ENCODE data around the gene USP24.
"Not testable (repeated sequence)": the region's sequence is repeated elsewhere in the genome, so short reads cannot be mapped to it uniquely, and the experiment has no call there.

Gene USP24

DNA sequence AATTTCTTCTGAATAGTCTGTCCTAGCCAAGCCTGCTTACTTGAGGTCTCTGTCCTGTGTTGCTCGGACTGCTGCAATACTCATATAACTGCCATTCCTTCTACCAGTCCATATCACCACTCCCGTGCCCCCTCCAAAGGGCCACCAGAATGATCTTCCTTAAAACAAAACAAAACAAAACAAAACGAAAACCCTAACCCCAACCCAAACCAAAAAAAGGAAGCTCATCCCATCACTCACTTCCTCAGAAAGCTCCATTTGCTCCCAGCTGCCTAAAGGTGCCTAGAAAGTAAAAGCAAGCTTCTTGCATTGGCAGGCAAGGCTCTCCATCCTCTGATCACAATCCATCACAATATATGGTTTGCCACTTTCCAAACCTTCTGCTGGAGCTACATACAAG, 20.3 kb downstream of the USP24 start:
- no peak for DNase-seq

DNA sequence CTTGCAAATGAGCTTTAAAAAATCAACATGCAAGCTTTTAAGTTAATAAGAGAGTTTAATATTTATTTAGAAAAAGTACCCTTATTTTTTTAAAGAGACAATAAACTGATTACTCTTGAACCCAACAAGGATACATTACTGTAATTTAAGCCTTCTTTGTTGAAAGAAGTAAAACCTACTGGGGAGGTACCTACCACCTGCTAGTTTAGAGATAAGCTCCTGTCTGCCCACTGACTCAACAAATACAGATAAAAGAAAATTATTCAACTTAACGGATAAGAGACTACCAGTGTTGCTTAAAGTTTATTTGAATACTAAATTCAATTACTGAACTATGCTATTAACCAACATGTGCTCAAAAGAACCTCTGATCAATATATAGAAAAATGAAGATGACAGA, 23.1 kb downstream of the USP24 start:
- no peak for DNase-seq

DNA sequence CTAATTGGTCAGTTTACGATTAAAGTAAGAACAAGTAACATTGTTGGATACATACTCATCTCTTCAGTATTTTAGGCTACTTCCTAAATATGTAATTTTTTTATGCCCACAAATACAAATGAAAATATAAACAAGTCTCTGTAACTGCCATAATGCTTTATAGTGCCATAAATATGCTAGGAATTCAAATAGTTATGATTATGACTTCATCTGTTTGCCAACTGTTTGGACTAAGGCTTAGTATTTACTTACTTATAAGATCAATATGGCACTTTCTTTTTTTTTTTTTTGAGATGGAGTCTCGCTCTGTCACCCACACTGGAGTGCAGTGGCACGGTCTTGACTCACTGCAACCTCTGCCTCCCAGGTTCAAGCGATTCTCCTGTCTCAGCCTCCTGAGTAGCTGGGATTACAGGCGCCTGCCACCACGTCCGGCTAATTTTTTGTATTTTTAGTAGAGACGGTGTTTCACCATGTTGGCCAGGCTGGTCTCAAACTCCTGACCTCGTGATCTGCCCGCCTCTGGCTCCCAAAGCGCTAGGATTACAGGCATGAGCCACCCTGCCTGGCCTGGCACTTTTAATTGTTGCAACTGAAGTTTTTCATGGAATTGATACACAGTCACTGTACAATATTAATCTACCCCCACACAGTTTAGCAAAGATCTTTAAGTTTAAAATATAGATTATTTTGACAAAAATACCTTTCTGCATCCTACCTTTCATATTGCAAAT, 23.8 kb downstream of the USP24 start:
- DNase-seq = not testable (repeated sequence)

DNA sequence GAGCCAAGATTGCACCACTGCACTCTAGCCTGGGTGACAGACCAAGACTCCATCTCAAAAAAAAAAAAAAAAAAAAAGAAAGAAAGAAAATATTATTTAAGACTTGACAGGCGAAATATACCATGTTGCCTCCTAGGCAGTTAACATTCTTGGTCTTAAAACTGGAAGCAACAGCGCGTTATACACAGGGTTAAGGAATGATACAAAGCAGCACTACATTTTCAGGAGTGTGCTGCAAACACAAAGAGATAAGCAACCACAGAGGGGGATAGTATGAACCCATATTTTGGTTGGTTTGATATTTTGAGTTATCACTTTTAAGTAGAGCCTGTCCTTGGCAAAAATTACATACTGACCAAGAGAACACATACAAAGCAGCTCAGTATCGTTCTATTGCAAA, 25.1 kb downstream of the USP24 start:
- DNase-seq = no peak

DNA sequence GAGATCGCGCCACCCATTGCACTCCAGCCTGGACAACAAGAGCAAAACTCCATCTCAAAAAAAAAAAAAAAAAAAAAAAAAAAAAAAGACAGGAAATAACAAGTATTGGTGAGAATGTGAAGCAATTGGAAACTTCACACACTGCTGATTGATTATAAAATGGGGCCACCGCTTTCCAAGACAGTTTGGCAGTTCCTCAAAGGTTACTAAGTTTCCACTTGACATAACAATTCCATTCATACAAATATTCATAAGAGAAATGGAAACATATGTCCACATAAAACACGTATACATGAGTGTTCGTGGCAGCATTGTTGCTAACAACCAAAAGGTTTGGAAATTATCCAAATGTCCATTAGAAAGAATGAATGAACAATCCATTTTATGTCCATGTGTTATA, 26.3 kb downstream of the USP24 start:
- DNase-seq = no peak

DNA sequence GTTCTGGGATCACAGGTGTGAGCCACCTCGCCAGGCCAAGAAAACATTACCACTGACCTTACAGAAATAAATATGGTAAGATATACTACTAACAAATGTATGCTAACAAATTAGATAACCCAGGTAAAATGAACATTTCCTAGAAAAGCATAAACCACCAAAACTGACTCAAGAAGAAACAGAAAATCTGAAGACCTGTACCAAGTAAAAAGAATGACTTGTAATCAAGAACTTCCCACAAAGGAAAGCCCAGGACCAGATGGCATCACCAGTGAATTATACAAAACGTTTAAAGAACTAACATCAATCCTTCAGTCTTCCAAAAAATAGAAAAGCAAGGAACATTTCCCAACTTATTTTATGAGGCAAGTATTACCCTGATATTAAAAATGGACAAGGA, 29.3 kb downstream of the USP24 start:
- no peak for DNase-seq

DNA sequence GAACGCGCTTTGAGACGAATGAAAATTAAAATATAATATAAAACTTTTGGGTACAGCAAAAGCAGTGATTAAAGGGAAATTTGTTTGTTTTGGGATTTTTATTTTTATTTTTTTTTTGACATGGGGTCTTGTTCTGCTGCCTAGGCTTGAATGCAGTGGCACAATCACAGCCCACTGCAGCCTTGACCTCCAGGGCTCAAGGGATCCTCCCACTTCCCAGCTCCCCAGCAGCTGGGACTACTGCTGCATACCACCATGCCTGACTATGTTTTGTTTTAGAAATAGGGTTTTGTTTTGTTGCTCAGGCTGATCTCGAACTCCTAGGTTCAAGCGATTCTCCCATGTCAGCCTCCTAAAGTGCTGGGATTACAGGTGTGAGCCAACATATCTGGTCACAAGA, 30.3 kb downstream of the USP24 start:
- DNase-seq = no peak

DNA sequence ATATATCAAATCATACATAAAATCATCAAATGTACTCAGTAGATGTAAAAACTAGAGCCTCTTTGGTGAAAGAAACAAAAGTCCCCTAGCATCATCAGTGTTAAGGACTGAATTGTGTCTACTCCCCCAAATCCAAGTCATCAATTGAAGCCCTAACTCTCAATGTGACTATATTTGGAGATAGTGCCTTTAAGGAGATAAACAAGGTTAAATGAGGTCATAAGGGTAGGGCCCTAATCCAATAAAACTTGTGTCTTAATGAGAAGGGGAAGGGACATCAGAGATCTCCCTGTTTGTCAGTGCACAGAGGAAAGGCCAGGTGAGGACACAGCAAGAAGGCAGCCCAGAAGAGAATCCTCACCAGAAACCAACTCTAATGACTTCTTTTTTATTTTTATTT, 33.5 kb downstream of the USP24 start:
- no peak for DNase-seq

DNA sequence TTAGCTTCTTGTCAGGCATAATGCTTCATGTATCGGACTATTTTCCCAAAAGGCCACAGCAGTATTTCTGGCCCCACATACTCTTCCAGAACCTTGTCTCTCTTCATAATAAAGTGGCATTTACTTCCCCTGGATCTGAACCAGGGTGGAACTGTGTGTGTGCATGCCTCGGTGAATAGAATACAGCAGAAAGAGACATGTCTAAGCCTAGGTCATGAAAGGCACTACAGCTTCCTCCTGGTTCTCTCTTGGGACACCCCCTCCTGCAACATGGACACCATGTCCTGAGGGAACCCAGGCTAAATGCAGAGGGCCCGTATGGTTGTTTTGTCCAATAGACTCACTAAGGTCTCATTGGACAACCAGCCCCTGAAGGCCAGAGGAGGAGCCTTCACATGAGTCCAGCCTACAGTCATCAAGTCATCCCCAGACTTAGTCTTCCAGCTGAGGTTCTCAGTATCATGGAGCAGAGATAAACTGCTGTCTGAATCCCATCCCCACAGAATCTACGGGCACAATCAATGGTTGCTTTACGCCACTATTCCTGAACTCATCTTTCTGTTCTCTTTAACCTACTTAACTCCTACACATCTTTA, 35.0 kb downstream of the USP24 start:
- no peak for DNase-seq

DNA sequence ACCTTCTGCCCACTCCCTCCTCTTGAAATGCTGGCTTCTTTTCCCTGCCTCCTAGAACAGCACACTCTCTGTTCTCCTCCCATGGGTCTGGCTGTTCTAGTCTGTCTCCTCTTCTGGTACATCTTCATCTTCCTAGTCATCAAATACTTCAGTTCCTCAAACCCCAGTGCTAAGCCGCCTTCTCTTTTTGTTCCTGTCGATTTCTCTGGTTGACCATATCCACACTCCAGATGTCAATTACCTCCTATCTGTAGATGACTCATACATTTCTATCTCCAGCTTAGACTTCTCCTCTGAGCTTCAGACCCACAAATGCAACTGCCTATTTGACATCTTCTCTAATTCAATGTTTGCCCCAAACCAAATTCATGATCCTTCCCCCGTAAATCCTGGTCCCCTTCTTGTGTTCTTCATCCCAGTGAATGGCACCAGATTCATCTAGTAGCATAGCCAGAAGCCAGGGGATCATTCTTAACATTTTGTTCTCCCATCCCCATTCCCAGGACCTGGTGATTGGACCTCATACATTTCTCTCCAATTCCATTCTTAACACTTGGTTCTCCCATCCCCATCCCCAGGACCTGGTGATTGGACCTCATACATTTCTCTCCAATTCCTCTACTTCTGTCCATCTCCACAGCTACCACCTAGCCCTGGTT, 35.9 kb downstream of the USP24 start:
- no peak for DNase-seq

DNA sequence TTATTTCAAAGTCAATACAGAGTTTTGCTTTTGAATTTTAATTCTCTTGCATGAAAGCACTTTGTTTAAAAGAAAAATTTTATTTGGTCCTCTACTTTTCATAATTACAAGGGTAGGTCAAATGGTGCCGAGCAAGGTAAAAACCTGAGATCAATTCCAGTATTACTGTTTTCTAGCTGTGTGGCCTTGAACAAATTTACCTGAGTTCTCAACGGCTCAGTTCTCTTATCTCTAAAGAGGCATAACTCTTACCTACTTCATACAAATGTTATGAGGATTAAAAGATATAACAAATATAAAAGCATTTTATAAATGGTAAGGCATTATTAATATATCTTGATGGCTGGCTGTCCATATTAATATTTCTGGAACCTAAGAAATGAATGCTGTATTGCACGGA, 42.5 kb downstream of the USP24 start:
- DNase-seq = no peak

DNA sequence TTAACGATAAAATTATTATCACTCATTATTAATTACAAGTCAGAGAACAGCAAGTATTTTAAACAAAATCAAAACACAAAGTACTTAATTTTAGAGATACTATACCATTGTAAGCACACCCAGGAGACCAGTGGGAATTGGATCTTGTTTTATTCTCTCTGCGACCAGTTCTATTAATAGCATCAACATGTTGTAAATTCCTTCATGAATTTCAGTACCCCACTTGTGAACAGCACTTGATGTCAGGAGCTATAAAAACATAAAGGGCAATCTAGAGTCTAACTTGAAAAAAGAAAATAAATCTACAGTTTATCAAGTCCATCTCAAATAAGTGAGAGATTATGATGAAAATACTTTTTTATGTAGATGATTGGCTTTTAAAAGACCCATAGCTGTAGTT, 42.9 kb downstream of the USP24 start:
- DNase-seq = no peak

DNA sequence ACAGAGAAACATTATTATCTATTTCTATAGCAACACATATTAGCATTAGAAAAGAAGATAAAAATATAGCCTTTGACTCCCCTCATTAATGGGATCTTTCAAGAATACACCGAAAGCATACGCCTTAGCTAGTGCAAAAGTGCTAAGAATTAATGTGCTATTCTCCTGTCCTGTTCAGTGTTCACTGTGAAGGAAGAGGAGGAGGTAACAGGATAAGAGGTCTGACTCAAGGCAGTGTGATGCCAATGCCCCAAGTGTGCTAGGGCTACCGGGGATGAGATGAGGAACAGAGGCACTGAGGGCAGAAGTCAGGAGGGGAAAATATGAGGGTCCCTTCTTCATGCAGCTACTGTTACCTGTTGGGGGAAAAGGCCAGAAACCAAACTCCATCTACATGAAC, 43.5 kb downstream of the USP24 start:
- DNase-seq = no peak

DNA sequence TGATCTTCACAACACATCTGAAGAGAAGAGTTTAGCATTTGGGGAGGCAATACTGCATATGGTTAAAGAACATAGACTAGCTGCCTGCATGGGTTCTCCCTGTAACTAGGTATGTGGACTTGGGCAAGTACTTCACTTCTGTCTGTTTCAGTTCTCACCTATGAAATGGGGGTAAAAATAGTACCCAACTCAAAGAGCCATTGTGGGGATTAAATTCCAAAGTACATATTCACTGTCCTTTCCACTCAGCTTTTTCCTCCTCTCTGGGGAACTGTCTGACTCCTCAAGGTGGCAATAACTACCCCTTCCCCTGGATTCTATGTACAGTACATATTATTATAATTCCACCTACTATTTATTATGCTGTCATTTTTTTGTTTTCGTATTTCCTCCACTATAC, 44.7 kb downstream of the USP24 start:
- DNase-seq = no peak

DNA sequence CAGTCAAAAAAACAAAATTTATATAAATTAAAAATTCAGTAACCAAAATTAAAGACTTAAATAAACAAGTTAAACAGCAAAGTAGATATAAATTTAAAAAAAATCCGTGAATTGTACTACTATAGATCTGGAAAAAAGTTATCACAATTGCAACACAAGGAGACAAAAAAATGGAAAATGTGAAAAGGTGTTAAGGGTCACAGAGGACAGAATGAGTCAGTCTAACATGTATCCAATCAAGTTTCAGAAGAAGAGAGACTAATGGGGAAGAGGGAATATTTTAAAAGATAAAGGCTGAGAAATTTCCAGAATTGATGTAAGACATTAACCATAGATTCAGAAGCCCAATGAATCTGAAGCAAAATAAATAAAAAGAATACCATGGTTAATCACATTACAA, 46.0 kb downstream of the USP24 start:
- no peak for DNase-seq

DNA sequence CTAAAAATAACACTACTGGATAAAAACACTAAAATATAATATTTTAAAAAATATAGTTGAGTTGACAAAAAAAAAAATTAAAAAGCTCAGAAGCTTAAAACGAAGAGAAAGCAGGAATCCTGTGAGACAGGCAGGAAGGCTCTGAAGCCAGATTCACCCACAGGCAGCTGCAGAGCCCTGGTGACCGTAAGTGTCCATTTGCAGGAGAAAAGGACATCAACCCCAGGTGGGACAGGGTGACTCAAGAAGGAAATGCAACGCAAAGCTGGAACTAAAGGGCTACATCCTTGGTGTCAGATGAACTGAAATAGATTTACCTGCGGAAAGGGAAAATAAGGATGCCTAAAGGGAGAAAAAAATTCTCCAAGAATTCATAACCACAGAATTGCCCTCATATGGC, 46.8 kb downstream of the USP24 start:
- DNase-seq = no peak

DNA sequence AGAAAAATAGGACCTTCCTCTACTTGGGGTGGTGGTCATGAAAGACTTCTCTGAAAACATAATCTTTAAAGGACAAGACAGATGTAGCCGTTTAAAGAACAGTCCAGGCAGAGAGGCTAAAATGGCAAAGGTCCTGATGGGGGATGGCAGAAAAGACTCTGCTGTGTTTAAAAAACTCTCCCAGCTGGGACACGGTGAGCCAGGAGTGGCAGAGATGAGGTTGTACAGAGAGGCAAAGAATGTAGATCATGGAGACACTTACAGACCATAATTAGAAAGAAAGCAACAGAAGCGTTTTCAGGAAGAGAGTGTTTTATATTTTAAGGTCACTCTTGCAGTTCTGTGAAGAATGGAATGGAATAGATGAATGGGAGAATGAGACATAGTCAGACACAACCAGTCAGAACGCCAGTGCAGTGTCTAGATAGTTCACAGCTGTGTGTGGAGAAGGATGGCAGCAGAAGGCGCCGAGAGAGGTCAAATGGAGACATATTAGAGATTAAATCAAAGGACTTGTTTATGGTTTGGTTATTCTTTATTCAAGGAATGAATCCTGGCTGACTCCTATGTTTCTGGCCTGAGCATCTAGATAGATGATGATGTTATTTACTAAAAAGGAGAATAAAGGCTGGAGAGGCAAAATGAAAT, 47.8 kb downstream of the USP24 start:
- no peak for DNase-seq

DNA sequence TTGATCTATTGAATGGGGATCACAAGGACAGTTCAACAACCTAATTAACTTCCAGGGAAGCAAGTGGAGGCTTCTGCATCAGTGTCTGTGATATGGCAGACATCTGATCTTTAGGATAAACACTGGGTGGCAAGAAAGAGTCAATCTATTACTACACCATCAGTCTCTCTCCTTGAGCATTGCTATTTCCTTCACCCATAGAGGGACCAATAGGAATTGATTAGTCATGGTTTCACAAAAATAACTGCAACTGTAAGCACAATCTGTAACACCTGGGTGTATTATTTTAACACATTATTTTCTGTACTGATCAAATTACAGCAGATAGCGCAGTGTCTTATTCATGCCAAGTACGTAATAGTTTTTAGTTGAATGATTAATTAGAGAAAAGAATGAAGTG, 50.3 kb downstream of the USP24 start:
- DNase-seq = no peak

DNA sequence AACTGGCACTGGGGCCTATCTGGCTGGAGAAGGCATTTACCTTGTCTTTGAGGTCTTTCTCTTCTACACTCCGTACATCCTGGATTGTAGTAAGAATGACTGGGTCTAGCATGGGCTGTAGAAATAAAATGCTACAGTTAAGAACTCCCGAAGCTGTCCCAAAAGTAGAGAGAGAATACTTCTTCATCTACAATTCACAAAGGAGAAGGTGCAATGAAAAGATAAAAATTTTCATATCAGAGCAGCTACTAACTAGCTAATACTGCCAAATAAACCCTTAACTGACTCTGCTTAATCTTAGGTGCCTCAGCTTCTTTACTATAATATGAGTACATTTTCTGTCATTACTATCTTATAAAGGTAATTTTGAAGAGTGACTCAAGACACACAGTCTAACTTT, 55.6 kb downstream of the USP24 start:
- DNase-seq = no peak

DNA sequence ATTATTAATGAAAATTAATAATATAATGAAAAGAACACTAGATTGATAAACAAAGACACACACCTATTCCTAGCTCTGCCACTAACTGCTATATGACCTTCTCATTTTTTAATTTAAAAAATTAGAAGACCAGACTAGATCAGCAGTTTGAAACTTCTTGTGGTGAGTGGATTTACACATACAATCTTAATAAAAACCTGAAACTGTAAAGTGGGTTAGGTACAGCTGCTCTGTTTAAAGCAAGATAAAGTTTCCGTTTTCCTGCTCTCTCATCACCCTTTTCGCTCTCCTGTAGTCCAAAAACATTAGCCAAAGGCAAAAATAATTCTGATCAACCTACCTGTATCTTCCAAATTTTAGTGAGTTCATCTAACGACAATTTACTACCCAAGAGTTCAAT, 58.6 kb downstream of the USP24 start:
- no peak for DNase-seq

DNA sequence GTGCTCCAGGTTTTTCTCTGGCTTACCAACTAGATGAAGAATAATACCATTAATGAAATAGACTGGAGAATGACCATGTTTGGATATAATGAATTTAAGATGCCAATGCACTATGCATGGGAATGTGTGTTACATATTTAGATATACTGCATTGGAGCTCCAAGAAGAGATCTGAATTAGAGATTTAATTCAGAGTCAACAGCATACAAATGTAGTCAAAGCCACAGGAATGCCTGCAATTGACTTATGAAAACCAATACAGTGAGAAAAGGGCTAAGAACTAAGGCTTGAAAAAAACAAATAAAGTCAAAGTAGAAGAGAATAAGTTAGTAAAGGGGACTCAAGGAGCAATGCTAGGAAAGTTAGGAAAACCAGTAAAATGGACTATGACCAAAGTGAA, 59.1 kb downstream of the USP24 start:
- DNase-seq = no peak

DNA sequence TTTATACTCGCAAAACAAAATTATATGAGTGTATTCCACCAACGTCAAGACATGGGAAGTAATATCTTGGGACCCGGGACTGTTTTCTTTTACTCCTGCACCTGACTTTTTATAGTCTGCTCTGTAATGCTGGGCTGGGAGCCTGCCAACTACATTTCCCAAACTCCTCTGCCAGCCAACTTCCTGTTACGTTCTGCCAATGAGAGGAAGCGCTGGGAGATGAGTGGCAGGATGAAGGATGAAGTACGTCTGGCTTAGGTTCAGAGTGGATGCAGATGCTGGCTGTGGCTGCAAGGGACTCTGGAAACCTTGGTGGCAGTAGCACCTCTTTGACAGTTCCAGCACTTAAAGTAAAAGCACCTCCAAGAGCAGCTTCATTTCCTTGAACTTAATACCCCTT, 59.6 kb downstream of the USP24 start:
- peak; percentile 48 for DNase-seq

DNA sequence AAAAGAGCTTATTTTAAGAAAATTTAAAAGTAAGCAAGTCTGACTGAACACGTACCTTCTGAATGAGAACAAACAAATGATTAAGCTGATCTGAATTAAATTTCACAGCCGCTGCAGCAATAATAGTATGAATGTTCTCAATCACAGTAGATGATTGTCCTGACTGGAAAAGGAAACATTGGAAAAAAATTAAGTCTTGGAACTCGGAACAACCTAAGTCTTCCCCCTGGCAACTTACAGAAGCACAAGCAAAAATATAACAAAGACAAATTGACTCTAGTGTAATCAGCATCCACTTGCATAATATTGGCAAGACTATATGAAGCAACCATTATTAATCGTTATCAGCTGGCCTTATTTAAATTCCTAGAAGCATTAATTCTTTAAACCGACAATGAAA, 60.5 kb downstream of the USP24 start:
- no peak for DNase-seq

DNA sequence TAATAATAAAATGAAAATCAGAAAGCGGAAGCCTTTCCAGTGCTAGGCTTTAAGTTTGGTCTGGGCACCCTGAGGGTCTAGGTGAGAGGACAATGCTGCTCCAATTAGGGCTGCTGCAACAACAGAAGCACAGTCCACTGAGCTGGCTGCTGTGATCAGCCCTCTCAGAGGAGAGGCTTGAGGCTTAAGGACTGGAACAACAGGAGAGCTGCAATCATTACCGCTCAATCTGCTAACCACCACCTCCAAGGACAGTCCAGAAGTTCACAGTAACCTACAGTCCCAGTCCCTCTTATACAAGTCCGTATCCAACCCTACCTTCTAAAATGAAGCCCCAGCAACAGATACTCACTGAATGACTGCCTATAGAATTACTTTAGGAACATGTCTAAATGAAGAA, 62.1 kb downstream of the USP24 start:
- no peak for DNase-seq
